K562 (cell line): ENCODE measurements around the gene CEP43. TPM values are rescaled to one million over a fixed set of nuclear protein-coding genes. Genes with fewer than 3 reads are reported as not detected.
A peak's percentile ranks its signal among the peaks of the same experiment; 100 is the strongest.

Experiments
- ARID1B ChIP-seq: fragments of 450-650 bp; IDR thresholded peaks from 2 replicates; pipeline ENCODE4 v1.6.1; 2016; ENCODE audit warnings: antibody characterized with exemption, mild to moderate bottlenecking, inconsistent platforms
- ARID4B ChIP-seq: sonication (generic); formaldehyde crosslinking; IDR thresholded peaks from 2 replicates; pipeline ENCODE4 v1.8.0; 2022; ENCODE audit warnings: mild to moderate bottlenecking, missing genetic modification reagents
- CXXC5 ChIP-seq: fragments of 250-450 bp; sonication (Bioruptor Pico); IDR thresholded peaks from 2 replicates; pipeline ENCODE4 v1.8.0; 2022; ENCODE audit warnings: inconsistent platforms, mild to moderate bottlenecking, moderate library complexity
- EGR1 ChIP-seq: fragments of 450-650 bp; conservative IDR thresholded peaks from 2 replicates; pipeline ENCODE4 v1.6.1; 2017; ENCODE audit warnings: mild to moderate bottlenecking
- FOXK2 ChIP-seq, 2 experiments: fragments of 450-650 bp; IDR thresholded peaks in 1 of 2; conservative IDR thresholded peaks in 1 of 2; 2 replicates each; pipeline ENCODE4 v1.6.1; 2016; ENCODE audit warnings: low read depth in 2 of 2, mild to moderate bottlenecking in 1 of 2
- HDAC1 ChIP-seq, 2 experiments: fragments of 450-650 bp; IDR thresholded peaks; 2 replicates each; pipeline ENCODE4 v1.6.1; 2016 to 2017; ENCODE audit warnings: inconsistent platforms in 1 of 2, mild to moderate bottlenecking in 1 of 2, moderate library complexity in 1 of 2
- HDAC2 ChIP-seq: fragments of 450-650 bp; IDR thresholded peaks from 2 replicates; pipeline ENCODE4 v1.6.1; 2016; ENCODE audit warnings: mild to moderate bottlenecking
- HNRNPLL ChIP-seq: fragments of 200-400 bp; formaldehyde crosslinking; IDR thresholded peaks from 2 replicates; pipeline ENCODE4 v1.6.1; 2017; ENCODE audit warnings: low read length, low read depth, mild to moderate bottlenecking; ENCODE audit not compliant: poor library complexity, severe bottlenecking
- PTBP1 ChIP-seq: fragments of 200-400 bp; formaldehyde crosslinking; IDR thresholded peaks from 2 replicates; pipeline ENCODE4 v1.6.1; 2017; ENCODE audit warnings: low read depth, low read length
- SRF ChIP-seq, 2 experiments: fragments of 250-450, 450-650 bp in 1 of 2; sonication (Bioruptor Pico) in 1 of 2; sonication (generic) in 1 of 2; formaldehyde crosslinking; IDR thresholded peaks; 2 replicates each; pipeline versions ENCODE4 v1.5.0 to v1.5.1; 2020 to 2022; ENCODE audit warnings: mild to moderate bottlenecking in 1 of 2, missing genetic modification reagents in 1 of 2
- SRSF7 ChIP-seq: fragments of 200-400 bp; formaldehyde crosslinking; optimal IDR thresholded peaks from 2 replicates; pipeline ENCODE3; 2017; ENCODE audit warnings: mild to moderate bottlenecking, low read depth, low read length
- TOE1 ChIP-seq, 2 experiments: fragments of 450-650 bp in 1 of 2; sonication (generic) in 1 of 2; formaldehyde crosslinking in 1 of 2; IDR thresholded peaks; 2 replicates each; pipeline versions ENCODE4 v1.7.1 to v1.8.0; 2016 to 2022; ENCODE audit warnings: borderline replicate concordance in 2 of 2, mild to moderate bottlenecking in 2 of 2, antibody characterized with exemption in 1 of 2, inconsistent platforms in 1 of 2, low read depth in 1 of 2, missing genetic modification reagents in 1 of 2, moderate library complexity in 1 of 2
- polyA plus RNA-seq, 8 experiments: library from polyadenylated mRNA; depleted of rRNA in 4 of 8; stranded (reverse) in 5 of 8; unstranded in 3 of 8; fragments of >200 nt; fragmentation: Nextera tagmentation in 2 of 8; fragmentation: Illumina TruSeq in 1 of 8; extraction: Ambion mirVana in 2 of 8; extraction: Trizol in 1 of 8; gene quantifications; 2 replicates each; pipeline versions ENCODE4 v1.2.1 to v1.2.3, GENCODE V29; 2011 to 2014; ENCODE audit warnings: inconsistent platforms in 1 of 8, missing spikeins in 1 of 8
- total RNA-seq, 7 experiments: library from RNA; depleted of rRNA in 6 of 7; stranded (reverse); fragments of >200 nt in 6 of 7; fragmentation: Illumina TruSeq in 2 of 7; extraction: Trizol in 2 of 7; gene quantifications; 2 replicates each; pipeline versions ENCODE4 v1.2.1 to v1.2.3, GENCODE V29; 2011 to 2021; ENCODE audit warnings: low replicate concordance in 1 of 7
- TF ChIP-seq, protein P1 (sequence below): fragments of 450-650 bp; conservative IDR thresholded peaks from 2 replicates; pipeline ENCODE4 v1.6.1; 2016; ENCODE audit warnings: missing genetic modification characterization, low read depth, mild to moderate bottlenecking, missing compliant biosample characterization, moderate library complexity
- TF ChIP-seq, protein P2 (sequence below): fragments of 450-650 bp; IDR thresholded peaks from 2 replicates; pipeline ENCODE4 v1.6.1; 2014; ENCODE audit warnings: low read depth, mild to moderate bottlenecking, moderate library complexity, borderline replicate concordance

The CEP43 gene
- total and polyA plus RNA-seq, 9 of the 15 experiments (the other 6 are each of a cell fraction or from before 2014, with no cell fraction given): 15.2 to 55.7 (median 47.4) TPM

DNA sequence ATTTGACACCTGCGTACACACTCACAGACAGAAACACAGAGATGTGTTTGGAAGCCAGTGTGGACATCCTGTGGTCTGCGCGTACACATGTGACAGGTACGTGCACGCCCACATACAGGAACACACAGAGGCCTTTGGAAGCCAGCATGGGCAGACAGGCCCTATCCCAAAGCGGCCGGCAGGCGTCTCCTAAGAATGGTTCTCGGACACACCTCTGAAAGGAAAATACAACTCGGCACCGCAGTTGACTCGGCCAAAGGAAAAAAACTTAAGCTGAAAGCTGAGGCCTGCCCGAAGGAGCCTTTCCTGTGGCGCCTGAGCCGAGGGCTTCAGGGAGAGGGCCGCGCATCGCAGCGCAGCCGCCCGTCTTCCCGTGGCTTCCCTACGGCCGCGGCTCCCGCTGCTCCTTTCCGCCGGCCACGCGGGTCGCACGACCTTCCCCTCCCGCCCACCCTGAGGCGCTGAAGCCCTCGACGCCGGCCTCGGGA, 1.4 kb upstream of the CEP43 start (continued):
- TF ChIP-seq SRF (CRISPR knock-in tag; IDR thresholded peaks at IDR 0.05) (0 out of 4 replicates have a peak, but pooled peaks of 1 of the 2 experiments have one; percentile 39), TOE1 (IDR thresholded peaks at IDR 0.05; ENCODE audit: borderline replicate concordance) (no peak), TOE1 (CRISPR knock-in tag; IDR thresholded peaks at IDR 0.05; ENCODE audit: borderline replicate concordance, low read depth) (no peak), PTBP1 (no peak), HDAC1 (IDR thresholded peaks at IDR 0.05) (peak in 1 of 2 experiments; percentile 68; a peak in 1 of 4 replicates), SRSF7 (no peak), HNRNPLL (peak; percentile 47), ARID4B (peak; percentile 85), EGR1 (peak; percentile 77), ARID1B (peak; percentile 15; the same call in 1 of the 2 replicates), FOXK2 (conservative IDR thresholded peaks at IDR 0.05 in 1 of 2, IDR thresholded peaks at IDR 0.05 in 1 of 2; ENCODE audit: low read depth in 2 of 2) (peak in 1 of 2 experiments; percentile 54; a peak in 1 of 4 replicates), CXXC5 (CRISPR knock-in tag) (peak; percentile 44; the same call in 1 of the 2 replicates), HDAC2 (0 out of 2 replicates have a peak, but pooled peaks have one; percentile 18)
- TF ChIP-seq, protein P1, sequence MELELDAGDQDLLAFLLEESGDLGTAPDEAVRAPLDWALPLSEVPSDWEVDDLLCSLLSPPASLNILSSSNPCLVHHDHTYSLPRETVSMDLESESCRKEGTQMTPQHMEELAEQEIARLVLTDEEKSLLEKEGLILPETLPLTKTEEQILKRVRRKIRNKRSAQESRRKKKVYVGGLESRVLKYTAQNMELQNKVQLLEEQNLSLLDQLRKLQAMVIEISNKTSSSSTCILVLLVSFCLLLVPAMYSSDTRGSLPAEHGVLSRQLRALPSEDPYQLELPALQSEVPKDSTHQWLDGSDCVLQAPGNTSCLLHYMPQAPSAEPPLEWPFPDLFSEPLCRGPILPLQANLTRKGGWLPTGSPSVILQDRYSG: no peak
- TF ChIP-seq, protein P2, sequence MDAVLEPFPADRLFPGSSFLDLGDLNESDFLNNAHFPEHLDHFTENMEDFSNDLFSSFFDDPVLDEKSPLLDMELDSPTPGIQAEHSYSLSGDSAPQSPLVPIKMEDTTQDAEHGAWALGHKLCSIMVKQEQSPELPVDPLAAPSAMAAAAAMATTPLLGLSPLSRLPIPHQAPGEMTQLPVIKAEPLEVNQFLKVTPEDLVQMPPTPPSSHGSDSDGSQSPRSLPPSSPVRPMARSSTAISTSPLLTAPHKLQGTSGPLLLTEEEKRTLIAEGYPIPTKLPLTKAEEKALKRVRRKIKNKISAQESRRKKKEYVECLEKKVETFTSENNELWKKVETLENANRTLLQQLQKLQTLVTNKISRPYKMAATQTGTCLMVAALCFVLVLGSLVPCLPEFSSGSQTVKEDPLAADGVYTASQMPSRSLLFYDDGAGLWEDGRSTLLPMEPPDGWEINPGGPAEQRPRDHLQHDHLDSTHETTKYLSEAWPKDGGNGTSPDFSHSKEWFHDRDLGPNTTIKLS: no peak; the same call in 1 of the 2 replicates
